IPS-NIHi7 (cell line): ENCODE data around the gene ALG11.

Experiments used
- DNase-seq: peaks from one replicate; pipeline ENCODE4 v3.0.0; 2012; ENCODE audit warnings: mixed read lengths; ENCODE audit errors: extremely low spot score

ALG11 gene

DNA sequence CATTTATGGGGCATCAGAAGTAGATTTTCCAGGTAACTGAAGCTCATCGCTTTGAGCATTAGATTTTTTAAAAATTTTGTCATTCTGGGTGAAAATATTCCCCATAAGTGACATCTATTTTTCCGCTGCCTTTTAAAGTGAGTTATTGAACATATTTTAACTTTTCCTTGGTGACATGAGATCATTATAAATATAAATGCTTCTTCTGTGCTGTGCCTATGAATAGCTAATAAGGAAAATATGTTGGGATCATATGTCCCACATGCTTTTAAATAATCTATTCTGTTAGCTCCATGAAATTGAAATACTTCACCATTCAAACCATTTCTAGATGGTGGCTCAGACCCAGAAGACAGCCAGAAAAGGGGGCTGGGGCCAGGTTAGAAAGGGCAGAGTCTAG is 15.0 kb upstream of the ALG11 start:
- no peak for DNase-seq

GRCh38 chr13:51997641-51998330 is 14.4 kb upstream of the ALG11 start:
- DNase-seq = peak; percentile 51

- DNase-seq = no peak
Observed at GRCh38 chr13:51998723-51999509, 13.3 kb upstream of the ALG11 start.

DNA sequence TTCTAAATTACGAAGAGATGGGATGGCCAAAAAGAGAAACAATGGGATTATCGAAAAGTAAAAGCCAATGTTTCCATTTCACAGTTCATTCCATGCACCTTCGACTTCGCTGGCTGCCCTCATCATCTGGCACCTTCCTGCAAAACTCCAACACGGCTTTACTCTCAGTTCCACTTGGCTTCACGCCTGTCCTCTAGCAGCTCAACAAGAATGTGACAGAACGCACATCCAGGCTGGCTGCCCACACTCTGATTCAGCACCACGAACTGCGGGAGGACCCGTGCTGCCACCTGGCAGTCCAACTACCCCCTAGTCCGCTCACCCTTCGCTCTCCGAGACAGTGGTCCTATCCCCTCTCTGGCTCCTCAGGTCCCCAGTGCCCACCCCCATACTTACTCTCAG is 12.7 kb upstream of the ALG11 start:
- DNase-seq = no peak

- DNase-seq = no peak
Observed at GRCh38 chr13:51999921-52000320, 12.3 kb upstream of the ALG11 start.

GRCh38 chr13:52001120-52001731 is 11.0 kb upstream of the ALG11 start:
- DNase-seq = peak; percentile 51

GRCh38 chr13:52002361-52002760 is 9.8 kb upstream of the ALG11 start:
- no peak for DNase-seq

DNA sequence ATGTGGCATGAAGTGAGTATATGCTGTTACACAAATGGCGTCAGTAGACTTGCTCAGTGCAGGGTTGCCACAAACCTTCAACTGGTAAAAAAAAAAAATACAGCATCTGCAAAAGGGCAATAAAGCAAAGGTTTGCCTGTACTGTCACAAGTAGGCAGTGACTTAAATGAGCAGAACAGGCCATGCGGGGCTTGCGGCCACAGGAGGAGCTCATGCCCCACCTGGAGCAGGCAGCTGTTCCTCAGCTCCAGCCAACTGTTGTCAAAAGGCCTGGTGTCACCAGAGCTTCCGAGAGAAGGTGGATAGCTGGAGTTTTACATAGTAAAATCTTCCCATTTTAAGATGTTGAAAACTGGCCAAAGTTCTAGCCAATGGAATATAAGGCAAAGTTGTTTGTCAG is 8.7 kb upstream of the ALG11 start:
- DNase-seq = peak; percentile 40

GRCh38 chr13:52004511-52005170 is 7.6 kb upstream of the ALG11 start:
- no peak for DNase-seq

DNA sequence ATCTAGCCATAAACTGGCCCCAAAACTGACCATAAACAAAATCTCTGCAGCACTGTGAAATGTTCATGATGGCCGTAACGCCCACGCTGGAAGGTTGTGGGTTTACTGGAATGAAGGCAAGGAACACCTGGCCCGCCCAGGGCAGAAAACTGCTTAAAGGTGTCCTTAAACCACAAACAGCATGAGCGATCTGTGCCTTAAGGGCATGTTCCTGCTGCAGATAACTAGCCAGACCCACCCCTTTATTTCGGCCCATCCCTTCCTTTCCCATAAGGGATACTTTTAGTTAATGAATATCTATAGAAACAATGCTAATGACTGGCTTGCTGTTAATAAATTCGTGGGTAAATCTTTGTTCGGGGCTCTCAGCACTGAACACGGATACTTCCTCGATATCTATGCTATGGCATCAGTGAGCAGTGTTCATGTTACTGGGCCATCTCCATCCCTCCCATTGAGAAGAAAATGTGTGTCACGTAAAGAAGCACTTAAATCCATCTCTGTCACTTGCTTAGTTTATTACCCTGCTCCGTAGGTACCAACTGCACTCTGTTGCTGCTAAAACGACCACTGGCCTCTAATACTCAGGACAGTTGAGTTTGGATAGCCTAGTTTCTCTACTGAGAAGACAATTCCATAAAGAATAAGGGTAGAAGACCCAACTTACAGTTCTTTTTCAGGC is 6.2 kb upstream of the ALG11 start:
- no peak for DNase-seq

DNA sequence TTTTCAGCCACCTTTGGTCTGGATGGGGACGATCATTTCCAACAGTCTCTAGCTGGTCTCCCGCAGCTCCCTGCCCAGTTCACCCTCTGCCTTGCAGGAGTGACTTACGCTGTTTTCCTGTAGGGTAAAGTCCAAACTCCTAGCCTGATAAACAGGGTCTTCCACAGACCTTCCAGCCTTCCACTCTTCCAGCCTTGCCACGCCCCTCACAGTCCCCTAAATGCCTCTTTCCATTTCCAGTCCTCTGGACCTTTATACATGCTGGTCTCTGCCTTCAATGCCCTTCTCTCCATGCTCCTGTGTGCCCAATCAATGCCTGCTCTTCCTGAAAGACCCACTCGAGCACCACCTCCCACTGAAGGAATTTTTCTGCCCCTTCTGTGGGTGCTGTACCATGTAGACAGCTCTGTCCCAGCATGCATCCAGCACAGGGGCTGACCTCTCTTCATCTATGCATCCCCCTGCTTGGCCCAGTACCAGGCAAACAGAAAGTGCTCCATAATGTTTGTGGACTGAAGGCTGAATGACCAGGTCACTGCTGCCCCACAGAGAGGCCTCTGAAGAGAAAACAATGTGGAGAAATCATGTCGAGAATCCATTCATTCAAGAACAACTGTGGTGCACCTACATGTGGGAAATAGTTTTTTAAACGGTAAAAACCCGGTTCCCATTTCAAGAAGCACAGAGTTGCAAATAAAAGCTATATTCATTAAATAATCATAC is 5.5 kb upstream of the ALG11 start:
- DNase-seq = no peak

- no peak for DNase-seq
Observed at GRCh38 chr13:52009946-52010345, 2.3 kb upstream of the ALG11 start.

DNA sequence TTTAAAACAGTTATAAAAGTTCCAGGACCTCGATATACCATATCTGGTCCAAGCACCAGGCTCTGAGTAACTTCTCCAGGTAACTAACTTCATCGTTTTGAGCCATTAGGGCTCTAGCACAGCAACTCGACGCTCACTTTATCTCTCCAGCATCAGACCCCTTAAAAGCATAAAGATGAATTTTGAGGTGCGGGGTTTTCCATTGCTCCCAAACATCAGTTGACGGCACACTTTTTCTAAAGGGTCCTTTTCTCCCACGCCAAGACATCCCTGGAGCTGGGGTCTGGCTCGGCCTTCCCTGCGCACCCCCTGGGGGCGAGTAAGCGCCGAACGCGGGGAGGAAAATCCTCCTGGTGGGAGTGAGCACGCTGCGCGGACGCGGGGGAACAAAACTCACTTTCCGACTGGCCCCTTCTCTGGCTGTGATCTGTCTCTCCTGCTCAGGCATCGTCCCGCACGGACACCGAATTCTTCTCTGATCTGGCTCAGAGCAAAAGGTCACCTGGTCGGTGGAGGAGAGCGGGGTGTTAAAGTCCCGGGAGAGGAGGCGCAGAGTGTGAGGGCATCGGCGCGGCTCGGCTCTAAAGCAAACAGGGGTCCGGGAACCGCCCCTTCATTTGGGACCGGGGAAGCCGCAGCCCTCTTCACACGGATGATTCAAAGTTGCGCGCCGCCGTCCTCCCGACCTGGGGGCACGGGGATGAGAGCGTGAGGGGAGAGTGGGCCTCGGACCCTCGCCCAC is 1.1 kb upstream of the ALG11 start, which contains the start of gene ATP7B:
Gene ATP7B (minus strand): TSS at position 561 of the 742 bp plus-strand sequence. CDS start 113 bp downstream, at position 448.
- DNase-seq = peak; percentile 57

DNA sequence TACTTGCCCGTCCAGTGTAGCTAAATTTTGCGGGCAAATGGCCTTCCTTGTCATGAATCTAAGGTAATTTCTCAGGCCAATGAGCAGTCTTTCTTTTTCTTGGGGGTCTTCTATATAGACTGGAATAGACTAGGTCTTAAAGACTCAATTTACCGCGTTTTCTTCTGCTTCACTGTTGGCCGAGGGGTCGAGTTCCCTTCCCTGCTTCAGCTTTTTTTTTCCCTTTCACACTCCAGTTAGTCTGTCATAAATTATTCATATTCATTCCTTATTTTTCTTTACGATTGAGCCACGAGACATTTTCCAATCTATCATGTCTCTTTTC is 276 bp downstream of the ALG11 start:
- no peak for DNase-seq

DNA sequence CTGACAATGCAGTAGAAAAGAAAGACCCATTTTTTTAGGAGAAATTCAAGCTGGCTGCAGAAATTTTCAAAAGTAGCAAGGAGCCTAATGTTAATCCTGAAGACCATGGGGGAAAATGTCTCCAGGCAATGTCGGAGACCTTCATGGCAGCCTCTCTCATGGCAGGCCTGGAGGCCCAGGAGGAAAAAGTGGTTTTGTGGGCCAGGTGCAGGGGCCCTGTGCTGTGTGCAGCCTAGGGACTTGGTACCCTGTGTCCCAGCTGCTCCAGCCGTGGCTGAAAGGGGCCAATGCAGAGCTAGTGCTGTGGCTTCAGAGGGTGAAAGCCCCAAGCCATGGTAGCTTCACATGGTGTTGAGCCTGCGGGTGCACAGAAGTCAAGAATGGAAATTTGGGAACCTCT is 4.1 kb downstream of the ALG11 start:
- DNase-seq = no peak

DNA sequence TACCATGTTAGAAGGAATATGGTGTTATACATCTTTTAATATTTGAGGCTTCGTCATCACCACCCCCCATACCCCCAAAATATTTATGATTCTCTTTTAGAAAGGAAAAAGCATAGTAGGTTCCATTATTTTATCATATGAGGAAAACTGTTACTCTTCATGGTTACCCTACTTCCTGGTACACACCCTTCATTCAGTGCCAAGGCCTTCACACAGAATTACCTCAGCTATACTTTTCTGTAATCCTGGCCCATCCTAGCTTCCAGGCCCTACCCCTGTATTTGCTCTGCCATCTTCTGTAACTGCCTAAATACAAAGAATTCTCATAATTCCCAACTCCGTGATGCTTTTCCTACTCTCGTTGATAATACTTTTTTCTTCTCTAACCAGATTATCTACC is 8.0 kb downstream of the ALG11 start:
- no peak for DNase-seq

GRCh38 chr13:52022356-52022755 is 10.2 kb downstream of the ALG11 start:
- DNase-seq = no peak

DNA sequence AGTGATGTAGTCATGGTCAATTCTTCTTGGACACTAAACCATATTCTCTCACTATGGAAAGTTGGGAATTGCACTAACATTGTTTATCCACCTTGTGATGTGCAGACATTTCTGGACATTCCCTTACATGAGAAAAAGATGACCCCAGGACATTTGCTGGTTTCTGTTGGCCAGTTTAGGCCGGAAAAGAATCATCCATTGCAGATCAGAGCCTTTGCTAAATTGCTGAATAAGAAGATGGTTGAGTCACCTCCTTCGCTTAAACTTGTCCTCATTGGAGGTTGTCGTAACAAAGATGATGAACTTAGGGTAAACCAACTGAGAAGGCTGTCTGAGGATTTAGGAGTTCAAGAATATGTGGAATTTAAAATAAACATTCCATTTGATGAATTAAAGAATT is 12.3 kb downstream of the ALG11 start, which contains the start of gene UTP14C:
Gene UTP14C (plus strand): TSS at position 211 of the 400 bp plus-strand sequence. CDS start 4,114 bp downstream, outside the sequence.
- no peak for DNase-seq

GRCh38 chr13:52025475-52026245 is 13.5 kb downstream of the ALG11 start:
- peak; percentile 12 for DNase-seq

GRCh38 chr13:52026246-52026626 is 14.0 kb downstream of the ALG11 start:
- DNase-seq = peak; percentile 44
